HEK293T (cell line): ENCODE data around the gene ECI1.
"Not testable (repeated sequence)": the region's sequence is repeated elsewhere in the genome, so short reads cannot be mapped to it uniquely, and the experiment has no call there.

Experiments used
- CTCF ChIA-PET: fragments of 350-600 bp; formaldehyde crosslinking; extraction: SDS; loops from one replicate; lab custom pipeline; 2021; ENCODE audit warnings: antibody characterized with exemption, inconsistent platforms; lab: Yijun Ruan, JAX
- POLR2A ChIA-PET: fragments of 350-600 bp; formaldehyde crosslinking; extraction: SDS; loops from one replicate; lab custom pipeline; 2020; ENCODE audit warnings: antibody characterized with exemption, inconsistent platforms; lab: Yijun Ruan, JAX
- DNase-seq: peaks from one replicate; pipeline ENCODE4 v3.0.0; 2012; ENCODE audit warnings: mixed read lengths; ENCODE audit errors: extremely low spot score
- ARNT ChIP-seq: fragments of 450-650 bp; IDR thresholded peaks from 2 replicates; pipeline ENCODE4 v1.6.1; 2017; ENCODE audit warnings: mild to moderate bottlenecking
- BHLHE40 ChIP-seq: fragments of 450-650 bp; IDR thresholded peaks from 2 replicates; pipeline ENCODE4 v1.6.1; 2016; ENCODE audit warnings: mild to moderate bottlenecking, moderate library complexity, borderline replicate concordance
- CTBP1 ChIP-seq: fragments of 450-650 bp; IDR thresholded peaks from 2 replicates; pipeline ENCODE4 v1.6.1; 2016; ENCODE audit warnings: borderline replicate concordance
- ELF4 ChIP-seq: fragments of 450-650 bp; IDR thresholded peaks from 2 replicates; pipeline ENCODE4 v1.6.1; 2017; ENCODE audit warnings: antibody characterized with exemption
- FOXA1 ChIP-seq: fragments of 450-650 bp; IDR thresholded peaks from 2 replicates; pipeline ENCODE4 v1.6.1; 2016; ENCODE audit warnings: mild to moderate bottlenecking
- FOXK2 ChIP-seq: fragments of 450-650 bp; IDR thresholded peaks from 2 replicates; pipeline ENCODE4 v1.6.1; 2016; ENCODE audit warnings: mild to moderate bottlenecking
- FOXM1 ChIP-seq: fragments of 450-650 bp; IDR thresholded peaks from 2 replicates; pipeline ENCODE4 v1.6.1; 2017; ENCODE audit warnings: mild to moderate bottlenecking, borderline replicate concordance
- HDGF ChIP-seq: fragments of 450-650 bp; IDR thresholded peaks from 2 replicates; pipeline ENCODE4 v1.6.1; 2017; ENCODE audit warnings: antibody characterized with exemption, borderline replicate concordance
- L3MBTL2 ChIP-seq: fragments of 450-650 bp; conservative IDR thresholded peaks from 2 replicates; pipeline ENCODE4 v1.6.1; 2016; ENCODE audit warnings: mild to moderate bottlenecking
- LEF1 ChIP-seq: fragments of 450-650 bp; IDR thresholded peaks from 2 replicates; pipeline ENCODE4 v1.6.1; 2017; ENCODE audit warnings: mild to moderate bottlenecking, borderline replicate concordance
- NFRKB ChIP-seq: fragments of 450-650 bp; IDR thresholded peaks from 2 replicates; pipeline ENCODE4 v1.6.1; 2016; ENCODE audit warnings: mild to moderate bottlenecking, moderate library complexity
- SP1 ChIP-seq: fragments of 450-650 bp; IDR thresholded peaks from 2 replicates; pipeline ENCODE4 v1.6.1; 2017
- SUZ12 ChIP-seq: fragments of 450-650 bp; IDR thresholded peaks from 2 replicates; pipeline ENCODE4 v1.6.1; 2016; ENCODE audit warnings: mild to moderate bottlenecking
- TARDBP ChIP-seq: fragments of 450-650 bp; IDR thresholded peaks from 2 replicates; pipeline ENCODE4 v1.6.1; 2016
- ZNF384 ChIP-seq: fragments of 450-650 bp; IDR thresholded peaks from 2 replicates; pipeline ENCODE4 v1.6.1; 2016
- TF ChIP-seq, protein P1 (sequence below): fragments of 450-650 bp; IDR thresholded peaks from 2 replicates; pipeline ENCODE4 v1.6.1; 2016

Gene ECI1

DNA sequence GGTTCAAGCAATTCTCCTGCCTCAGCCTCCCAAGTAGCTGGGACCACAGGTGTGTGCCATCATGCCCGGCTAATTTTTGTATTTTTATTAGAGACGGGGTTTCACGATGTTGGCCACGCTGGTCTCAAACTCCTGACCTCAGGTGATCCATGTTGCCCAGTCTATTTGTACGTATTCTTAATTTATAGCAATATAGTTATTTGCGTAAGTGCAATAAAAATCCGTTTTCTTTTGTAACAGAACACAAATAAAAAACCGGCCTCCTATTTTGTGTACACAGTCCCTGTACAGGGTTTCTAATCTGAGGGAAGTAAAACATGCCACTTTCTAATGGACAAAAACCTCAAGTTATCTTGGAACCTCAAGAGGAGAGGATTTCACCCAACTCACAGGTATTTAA is 8.9 kb upstream of the ECI1 start:
- TF ChIP-seq FOXK2: no peak
- no peak for TF ChIP-seq NFRKB
- ChIA-PET POLR2A (interaction anchor here (1.3 kb wide), 1 partner anchor 9 kb away, joined by 3 read pairs; the partner anchor contains the start of gene ECI1), CTCF (interaction anchor here (0.6 kb wide), 1 partner anchor 70 kb away, joined by 3 read pairs; no protein-coding TSS in a partner anchor)
- DNase-seq: no peak

DNA sequence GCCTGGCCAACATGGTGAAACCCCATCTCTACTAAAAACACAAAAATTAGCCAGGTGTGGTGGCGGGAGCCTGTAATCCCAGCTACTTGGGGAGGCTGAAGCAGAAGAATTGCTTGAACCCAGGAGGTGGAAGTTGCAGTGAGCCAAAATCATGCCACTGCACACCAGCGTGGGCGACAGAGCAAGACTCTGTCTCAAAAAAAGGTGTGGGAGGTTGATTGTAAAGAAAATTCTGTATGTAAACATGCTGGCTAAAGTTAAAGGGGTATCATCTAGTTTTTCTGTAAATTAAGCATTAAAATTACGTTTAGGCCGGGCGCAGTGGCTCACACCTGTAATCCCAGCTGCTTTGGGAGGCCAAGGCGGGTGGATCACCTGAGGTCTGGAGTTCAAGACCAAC is 7.1 kb upstream of the ECI1 start:
- POLR2A ChIA-PET: interaction anchor here (0.9 to 1.2 kb wide), 2 partner anchors 8 to 345 kb away, joined by 3 read pairs; no protein-coding TSS in a partner anchor
- CTCF ChIA-PET, DNase-seq: not testable (repeated sequence)

DNA sequence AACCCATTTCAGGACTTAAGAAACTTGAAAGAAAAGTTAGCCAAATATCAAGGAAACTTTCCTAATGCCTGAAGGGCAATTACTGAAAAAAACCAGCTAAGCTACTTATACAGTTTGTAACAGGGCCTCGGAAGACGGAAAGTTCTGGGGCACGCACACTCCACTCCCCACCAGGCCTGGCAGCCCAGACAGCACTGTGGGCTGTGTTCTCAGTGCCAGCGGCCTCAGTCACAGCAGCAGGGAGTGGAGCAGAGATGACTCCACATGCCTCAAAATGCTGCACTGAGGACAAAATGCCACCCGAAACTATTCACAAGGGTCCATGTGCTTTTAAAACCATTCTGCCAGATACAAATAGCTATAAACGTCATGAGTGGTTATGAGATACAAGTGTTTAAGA is 6.3 kb upstream of the ECI1 start:
- CTCF ChIA-PET: interaction anchor here (0.5 kb wide), 1 partner anchor 659 kb away, joined by 3 read pairs; no protein-coding TSS in a partner anchor
- POLR2A ChIA-PET: interaction anchor here (0.9 kb wide), 1 partner anchor 9 kb away, joined by 3 read pairs; no protein-coding TSS in a partner anchor
- no peak for DNase-seq
- TF ChIP-seq TARDBP (no peak), HDGF (no peak), FOXM1 (no peak), SP1 (no peak), ARNT (no peak), FOXA1 (no peak)

DNA sequence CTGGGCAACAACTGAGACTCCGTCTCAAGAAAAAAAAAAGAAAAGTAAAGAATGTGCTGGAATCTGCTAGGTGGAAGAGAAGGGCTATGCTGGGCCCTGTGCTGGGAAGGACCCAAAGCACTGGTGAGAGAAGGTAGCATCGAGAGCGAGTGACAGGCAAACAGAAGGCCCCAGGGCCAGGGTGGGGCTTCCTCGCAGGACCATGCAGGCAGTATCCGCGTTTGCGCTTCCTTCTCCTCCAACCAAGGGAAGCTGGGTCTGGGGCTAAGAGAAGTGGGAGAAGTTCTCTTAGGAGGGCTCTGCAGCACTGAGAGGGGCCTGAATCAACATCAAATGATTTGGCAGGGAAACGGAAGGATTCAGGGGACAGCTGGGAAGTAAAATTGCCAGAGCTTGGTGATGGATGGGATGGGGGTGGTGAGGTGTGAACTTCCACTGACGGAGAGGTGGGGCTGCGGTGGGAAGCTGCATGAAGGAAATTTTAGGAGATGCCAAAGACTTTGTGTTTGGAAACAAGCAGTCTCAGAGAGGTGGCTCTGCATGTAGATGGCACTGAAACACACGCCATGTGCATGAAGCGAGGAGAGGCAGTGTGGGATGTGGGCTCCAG is 5.2 kb upstream of the ECI1 start:
- no peak for DNase-seq
- ChIA-PET CTCF (no interaction called here), POLR2A (no interaction called here)
- TF ChIP-seq LEF1: no peak

DNA sequence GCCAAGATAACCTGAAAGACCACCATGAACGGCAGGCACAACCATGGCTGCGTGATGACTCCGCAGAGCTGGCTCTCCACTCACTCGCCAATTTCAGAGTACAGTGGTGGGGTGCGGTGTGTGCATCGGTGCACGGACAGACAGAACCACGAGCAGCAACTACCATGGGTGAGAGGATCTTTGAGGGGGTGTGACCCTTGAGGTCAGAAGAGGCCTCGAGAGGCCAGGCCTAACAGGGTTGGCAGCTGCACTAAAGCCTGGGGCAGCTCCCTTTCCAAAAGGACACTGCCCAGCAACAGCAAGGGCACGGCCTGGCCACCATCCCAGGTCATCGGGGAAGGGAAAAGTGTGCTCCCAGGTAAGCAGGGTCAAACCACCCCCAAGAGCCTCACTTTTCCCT is 1.9 kb upstream of the ECI1 start:
- ChIA-PET POLR2A (interaction anchor here (0.6 to 3.6 kb wide), 4 partner anchors 10 to 104 kb away, joined by 3 to 24 read pairs (median 18); partner anchors contain the start of genes PGP and TRAF7), CTCF (interaction anchor here (0.6 to 1.4 kb wide), 3 partner anchors 8 to 174 kb away, joined by 3 to 5 read pairs (median 4); no protein-coding TSS in a partner anchor)
- no peak for DNase-seq
- TF ChIP-seq TARDBP (no peak), ZNF384 (no peak), ELF4 (no peak), ARNT (no peak), FOXK2 (no peak)

DNA sequence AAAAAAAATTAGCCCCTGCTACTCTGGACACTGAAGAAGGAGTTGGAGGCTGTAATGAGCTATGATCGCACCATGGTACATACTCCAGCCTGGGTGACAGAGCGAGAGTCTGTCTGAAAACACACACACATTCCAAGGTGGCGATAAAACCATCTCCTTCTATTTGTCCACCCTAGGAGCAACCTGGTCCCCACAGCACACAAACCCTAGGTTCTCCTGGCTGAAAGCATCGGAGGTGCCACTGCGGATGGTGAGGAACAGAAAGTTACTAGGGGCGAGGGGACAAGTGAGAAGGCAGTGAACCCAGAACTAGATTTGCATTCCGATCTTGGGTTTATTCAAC is 1.4 kb upstream of the ECI1 start:
- ChIA-PET CTCF (interaction anchor here (0.6 to 1.8 kb wide), 5 partner anchors 8 to 174 kb away, joined by 3 to 5 read pairs (median 5); no protein-coding TSS in a partner anchor), POLR2A (interaction anchor here (0.6 to 3.6 kb wide), 7 partner anchors 10 to 105 kb away, joined by 3 to 24 read pairs (median 13); partner anchors contain the start of genes E4F1, MLST8, PGP and RNPS1)
- DNase-seq: no peak
- TF ChIP-seq, protein P1, sequence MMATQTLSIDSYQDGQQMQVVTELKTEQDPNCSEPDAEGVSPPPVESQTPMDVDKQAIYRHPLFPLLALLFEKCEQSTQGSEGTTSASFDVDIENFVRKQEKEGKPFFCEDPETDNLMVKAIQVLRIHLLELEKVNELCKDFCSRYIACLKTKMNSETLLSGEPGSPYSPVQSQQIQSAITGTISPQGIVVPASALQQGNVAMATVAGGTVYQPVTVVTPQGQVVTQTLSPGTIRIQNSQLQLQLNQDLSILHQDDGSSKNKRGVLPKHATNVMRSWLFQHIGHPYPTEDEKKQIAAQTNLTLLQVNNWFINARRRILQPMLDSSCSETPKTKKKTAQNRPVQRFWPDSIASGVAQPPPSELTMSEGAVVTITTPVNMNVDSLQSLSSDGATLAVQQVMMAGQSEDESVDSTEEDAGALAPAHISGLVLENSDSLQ: no peak
- no peak for TF ChIP-seq HDGF
- TF ChIP-seq ELF4: no peak
- TF ChIP-seq LEF1: no peak
- TF ChIP-seq TARDBP: no peak
- no peak for TF ChIP-seq SUZ12
- TF ChIP-seq NFRKB: no peak
- no peak for TF ChIP-seq ARNT
- no peak for TF ChIP-seq CTBP1
- no peak for TF ChIP-seq SP1
- no peak for TF ChIP-seq ZNF384
- no peak for TF ChIP-seq L3MBTL2
- TF ChIP-seq FOXM1: no peak
- no peak for TF ChIP-seq FOXA1
- TF ChIP-seq FOXK2: no peak
- TF ChIP-seq BHLHE40: no peak

DNA sequence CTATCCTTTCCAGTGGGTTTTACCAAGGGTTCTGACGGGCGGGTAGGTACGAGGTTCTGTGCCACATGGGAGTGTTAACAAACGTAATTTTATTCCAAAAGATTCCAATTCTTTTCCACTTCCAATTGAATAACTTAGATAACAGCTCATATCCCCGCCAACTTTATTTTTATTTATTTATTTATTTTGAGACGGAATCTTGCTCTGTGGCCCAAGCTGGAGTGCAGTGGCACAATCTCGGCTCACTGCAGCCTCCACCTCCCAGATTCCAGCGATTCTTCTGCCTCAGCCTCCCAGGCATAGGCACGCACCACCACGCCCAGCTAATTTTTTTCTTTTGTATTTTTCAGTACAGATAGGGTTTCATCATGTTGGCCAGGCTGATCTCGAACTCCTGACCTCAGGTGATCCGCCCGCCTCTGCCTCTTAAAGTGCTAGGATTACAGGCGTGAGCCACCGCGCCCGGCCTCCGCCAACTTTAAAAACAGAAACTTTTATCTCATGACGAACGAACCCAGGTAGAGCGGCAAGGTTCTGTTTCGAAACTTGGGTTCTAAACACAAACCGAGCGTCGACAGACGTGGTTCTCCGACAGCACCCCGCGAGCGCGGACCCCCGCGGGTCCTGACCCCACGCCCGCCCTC is 613 bp downstream of the ECI1 start:
- DNase-seq: no peak
- TF ChIP-seq SUZ12: no peak
- TF ChIP-seq SP1: no peak
- TF ChIP-seq ARNT: no peak
- no peak for TF ChIP-seq LEF1
- TF ChIP-seq NFRKB: no peak
- TF ChIP-seq HDGF: no peak
- ChIA-PET CTCF (interaction anchor here (1.3 to 1.8 kb wide), 2 partner anchors 10 to 251 kb away, joined by 3 to 5 read pairs; no protein-coding TSS in a partner anchor), POLR2A (interaction anchor here (0.6 to 3.6 kb wide), 12 partner anchors 9 to 217 kb away, joined by 3 to 27 read pairs (median 7); partner anchors contain the start of genes CASKIN1, DNASE1L2, MLST8 and PGP)

DNA sequence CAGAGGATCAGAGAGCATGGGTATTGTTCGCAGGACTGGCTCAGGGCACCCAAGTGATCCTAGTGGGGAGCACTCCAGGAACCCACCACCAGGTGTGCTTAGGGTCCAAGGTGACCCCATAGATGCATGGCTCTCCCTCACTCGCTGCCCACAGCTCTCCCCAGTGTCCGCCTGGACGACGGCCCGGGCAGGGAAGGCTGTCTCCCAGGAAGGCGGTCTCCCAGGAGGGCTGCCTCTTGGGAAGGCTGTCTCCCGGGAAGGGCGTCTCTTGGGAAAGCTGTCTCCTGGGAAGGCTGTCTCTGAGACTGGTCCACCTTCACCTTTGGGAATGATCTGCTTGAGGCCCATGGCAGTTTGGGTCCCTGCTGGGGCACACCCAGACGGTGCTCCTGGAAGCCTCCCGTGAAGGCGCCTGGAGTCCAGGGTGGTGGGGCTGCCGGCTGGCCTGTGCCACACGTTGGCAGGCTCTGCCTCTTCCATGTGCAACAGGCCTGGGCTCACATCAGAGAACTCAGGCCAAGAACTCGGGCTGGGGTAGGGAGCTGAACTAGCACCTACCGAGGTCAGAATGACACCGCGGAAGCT is 5.0 kb downstream of the ECI1 start:
- ChIA-PET POLR2A (no interaction called here), CTCF (no interaction called here)
- TF ChIP-seq FOXM1 (no peak), TARDBP (no peak), CTBP1 (no peak), LEF1 (no peak), BHLHE40 (no peak), ZNF384 (no peak), ELF4 (no peak), L3MBTL2 (no peak), SUZ12 (no peak), SP1 (no peak), FOXA1 (no peak)
- TF ChIP-seq, protein P1: no peak
- no peak for DNase-seq
